Hindlimb muscle (tissue), 1 donor: ENCODE results near the gene TNFSF10. TPM values are rescaled to one million over a fixed set of nuclear protein-coding genes. Genes with fewer than 3 reads are reported as not detected.

ENCODE experiments used
- polyA plus RNA-seq: library from polyadenylated mRNA; unstranded; fragments of 120-200 nt; gene quantifications from one replicate; pipeline ENCODE4 v1.2.1, GENCODE V29; 2013; ENCODE audit not compliant: insufficient read length

TNFSF10 gene
- polyA plus RNA-seq, 1 donor = 7.5 TPM

Other genes starting within 250 kb of the TNFSF10 start
- not detected for gene GHSR, start 75.0 kb downstream of the TNFSF10 start, polyA plus RNA-seq
- gene NCEH1, start 187.6 kb upstream of the TNFSF10 start, polyA plus RNA-seq = 2.1 TPM
- 12.1 TPM for gene ECT2, start 227.3 kb upstream of the TNFSF10 start, polyA plus RNA-seq